Body of pancreas (tissue), 4 donors: ENCODE results near the gene RNU5D-1. TPM values are rescaled to one million over a fixed set of nuclear protein-coding genes. Genes with fewer than 3 reads are reported as not detected.

Experiments
- ATAC-seq: fragments of 150-250 bp; one replicate; pipeline ENCODE4 v1.9.1; 2016
- DNase-seq, 4 donors: peaks; one replicate each; pipeline ENCODE4 v3.0.0-alpha.2; 2019
- H3K27ac ChIP-seq, 4 donors: fragments of 200-600 bp; sonication (generic); 1 replicate in 3 of 4; 2 replicates in 1 of 4; pipeline versions ENCODE4 v1.5.1 to v1.6.1; 2016 to 2019; ENCODE audit warnings: mild to moderate bottlenecking in 1 of 4, mixed read lengths in 1 of 4, moderate library complexity in 1 of 4
- H3K27me3 ChIP-seq, 2 donors: fragments of 200-600 bp; sonication (generic); one replicate each; pipeline ENCODE4 v1.6.0; 2016; ENCODE audit warnings: mild to moderate bottlenecking in 1 of 2
- H3K36me3 ChIP-seq, 2 donors: fragments of 200-600 bp; sonication (generic); replicated peaks in 1 of 2; 2 replicates each; pipeline ENCODE4 v1.5.1; 2016; ENCODE audit warnings: low read depth in 2 of 2; ENCODE audit not compliant: insufficient read depth in 1 of 2
- H3K4me1 ChIP-seq: fragments of 200-600 bp; sonication (generic); one replicate; pipeline ENCODE4 v1.6.0; 2016
- H3K4me3 ChIP-seq, 2 donors: fragments of 200-600 bp; sonication (generic); 1 replicate in 1 of 2; 2 replicates in 1 of 2; pipeline ENCODE4 v1.5.1; 2016 to 2019
- H3K9me3 ChIP-seq, 3 donors: fragments of 200-600 bp; sonication (generic); 1 replicate in 2 of 3; 2 replicates in 1 of 3; pipeline ENCODE4 v1.5.1; 2016
- POLR2A ChIP-seq, 3 donors: fragments of 450-650 bp; IDR thresholded peaks; one replicate each; pipeline ENCODE4 v1.6.1; 2016; ENCODE audit warnings: antibody characterized with exemption in 3 of 3, mild to moderate bottlenecking in 2 of 3
- WGBS, 2 donors: methylation state at CpG; one replicate each; pipeline ENCODE4 v1.1.5; 2017; 5-methylcytosine and 5-hydroxymethylcytosine counted together
- intact Hi-C: fragments of 100-400 bp; cut with DNase I; formaldehyde crosslinking; loops from one replicate; pipeline ENCODE4 v1.15.1; 2023
- total RNA-seq, 2 donors: library from RNA; depleted of rRNA; stranded (reverse); fragments of >200 nt; gene quantifications; one replicate each; pipeline ENCODE4 v1.1.0, GENCODE V29; 2016
- TF ChIP-seq, protein P1 (sequence below), 7 experiments: fragments of 450-650 bp in 4 of 7; fragments of 200-600 bp in 3 of 7; sonication (generic) in 3 of 7; IDR thresholded peaks; one replicate each; pipeline ENCODE4 v1.5.1; 2016 to 2019; ENCODE audit warnings: antibody characterized with exemption in 7 of 7

RNU5D-1 gene
- total RNA-seq, 2 donors from 2014 or later, result not detected

DNA sequence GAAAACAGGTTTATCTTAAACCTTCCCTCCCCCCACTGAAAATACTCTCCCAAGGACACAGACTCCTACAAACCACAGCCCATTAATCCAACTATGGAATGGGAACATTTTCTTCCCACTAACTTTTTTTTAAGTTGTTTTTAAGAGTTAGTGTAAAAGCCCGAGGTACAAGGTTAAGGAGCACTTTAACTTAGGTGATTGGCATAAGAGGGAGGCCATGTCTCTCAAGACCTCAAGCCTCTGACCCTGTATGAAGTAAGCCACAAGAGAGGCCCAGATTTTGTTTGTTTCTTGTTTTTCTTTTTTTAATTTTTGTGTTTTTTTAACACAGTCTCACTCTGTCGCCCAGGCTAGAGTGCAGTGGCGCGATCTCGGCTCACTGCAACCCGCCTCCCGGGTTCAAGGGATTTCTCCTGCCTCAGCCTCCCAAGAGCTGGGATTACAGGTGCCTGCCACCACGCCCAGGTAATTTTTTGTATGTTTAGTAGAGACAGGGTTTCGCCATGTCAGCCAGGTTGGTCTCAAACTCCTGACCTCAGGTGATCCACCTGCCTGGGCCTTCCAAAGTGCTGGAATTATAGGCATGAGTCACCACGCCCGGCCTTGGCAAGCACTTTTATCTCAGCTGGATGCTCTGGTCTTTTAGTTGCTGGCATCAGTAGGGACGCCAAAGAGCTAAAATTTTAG is 42.1 kb downstream of the RNU5D-1 start:
- H3K36me3 ChIP-seq, result no peaks in the 10 kb centered on the region
- no peaks in the 10 kb centered on the region for H3K9me3 ChIP-seq
- no peak overlapping the region for H3K4me3 ChIP-seq
- no peaks in the 10 kb centered on the region for H3K4me1 ChIP-seq
- TF ChIP-seq, protein P1, sequence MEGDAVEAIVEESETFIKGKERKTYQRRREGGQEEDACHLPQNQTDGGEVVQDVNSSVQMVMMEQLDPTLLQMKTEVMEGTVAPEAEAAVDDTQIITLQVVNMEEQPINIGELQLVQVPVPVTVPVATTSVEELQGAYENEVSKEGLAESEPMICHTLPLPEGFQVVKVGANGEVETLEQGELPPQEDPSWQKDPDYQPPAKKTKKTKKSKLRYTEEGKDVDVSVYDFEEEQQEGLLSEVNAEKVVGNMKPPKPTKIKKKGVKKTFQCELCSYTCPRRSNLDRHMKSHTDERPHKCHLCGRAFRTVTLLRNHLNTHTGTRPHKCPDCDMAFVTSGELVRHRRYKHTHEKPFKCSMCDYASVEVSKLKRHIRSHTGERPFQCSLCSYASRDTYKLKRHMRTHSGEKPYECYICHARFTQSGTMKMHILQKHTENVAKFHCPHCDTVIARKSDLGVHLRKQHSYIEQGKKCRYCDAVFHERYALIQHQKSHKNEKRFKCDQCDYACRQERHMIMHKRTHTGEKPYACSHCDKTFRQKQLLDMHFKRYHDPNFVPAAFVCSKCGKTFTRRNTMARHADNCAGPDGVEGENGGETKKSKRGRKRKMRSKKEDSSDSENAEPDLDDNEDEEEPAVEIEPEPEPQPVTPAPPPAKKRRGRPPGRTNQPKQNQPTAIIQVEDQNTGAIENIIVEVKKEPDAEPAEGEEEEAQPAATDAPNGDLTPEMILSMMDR (IDR thresholded peaks at IDR 0.05), result no peak
- TF ChIP-seq POLR2A (IDR thresholded peaks at IDR 0.05), result no peak
- H3K27me3 ChIP-seq, result no peaks in the 10 kb centered on the region
- intact Hi-C loops, result no loop called here
- no peak overlapping the region for H3K27ac ChIP-seq
- ATAC-seq (no peak), DNase-seq (no peak)
- WGBS, 2 donors, result 83 to 84% methylated on average over 12 of the region's 12 CpGs

DNA sequence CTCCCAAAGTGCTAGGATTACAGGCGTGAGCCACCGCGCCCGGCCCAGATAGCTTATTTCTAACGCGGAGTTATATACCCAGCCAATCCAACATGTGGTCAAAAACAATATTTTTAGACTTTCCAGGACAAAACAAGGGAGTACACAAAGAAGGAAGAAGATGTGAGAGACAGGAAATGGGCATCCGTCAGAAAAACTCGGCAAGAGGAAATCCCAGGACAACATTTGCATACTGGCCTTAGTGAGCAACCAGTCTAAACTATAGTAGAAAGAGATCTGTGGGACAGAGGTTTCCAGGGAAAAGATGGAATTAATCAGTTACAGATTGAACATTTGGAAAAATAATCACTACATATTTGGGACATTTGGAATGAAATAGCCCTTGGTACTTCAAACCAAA is 45.1 kb downstream of the RNU5D-1 start:
- TF ChIP-seq, protein P1 (IDR thresholded peaks at IDR 0.05), result no peak
- TF ChIP-seq POLR2A (IDR thresholded peaks at IDR 0.05), result no peak
- no peaks in the 10 kb centered on the region for H3K36me3 ChIP-seq
- no peaks in the 10 kb centered on the region for H3K4me1 ChIP-seq
- H3K4me3 ChIP-seq, result no peak overlapping the region
- intact Hi-C loops, result no loop called here
- ATAC-seq (no peak), DNase-seq (no peak)
- no peak overlapping the region for H3K27ac ChIP-seq
- WGBS, 2 donors, result 83 to 85% methylated on average over 8 of the region's 8 CpGs
- H3K27me3 ChIP-seq, result no peaks in the 10 kb centered on the region
- no peaks in the 10 kb centered on the region for H3K9me3 ChIP-seq

DNA sequence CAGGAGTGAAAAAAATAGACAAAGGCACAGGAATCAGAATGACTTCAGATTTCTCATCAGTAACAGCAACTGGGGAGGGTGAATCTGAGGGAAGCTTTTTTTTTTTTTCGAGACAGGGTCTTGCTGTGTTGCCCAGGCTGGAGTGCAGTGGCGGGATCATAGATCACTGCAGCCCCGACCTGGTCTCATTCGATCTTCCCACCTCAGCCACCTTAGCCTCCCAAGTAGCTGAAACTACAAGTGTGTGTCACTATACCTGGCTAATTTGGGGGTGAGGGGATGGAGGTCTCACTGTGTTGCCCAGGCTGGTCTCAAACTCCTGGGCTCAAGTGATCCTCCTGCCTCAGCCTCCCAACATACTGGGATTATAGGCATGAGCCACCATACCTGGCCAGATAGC is 45.8 kb downstream of the RNU5D-1 start:
- Histone ChIP-seq H3K4me1 (no peaks in the 10 kb centered on the region), H3K4me3 (no peak overlapping the region), H3K27ac (no peak overlapping the region), H3K9me3 (no peaks in the 10 kb centered on the region), H3K36me3 (no peaks in the 10 kb centered on the region), H3K27me3 (no peaks in the 10 kb centered on the region)
- intact Hi-C loops, result no loop called here
- TF ChIP-seq, protein P1 (IDR thresholded peaks at IDR 0.05), result no peak
- no peak for TF ChIP-seq POLR2A (IDR thresholded peaks at IDR 0.05)
- DNase-seq (no peak), ATAC-seq (no peak)
- WGBS, 2 donors, result 86 to 87% methylated on average over 4 of the region's 4 CpGs

DNA sequence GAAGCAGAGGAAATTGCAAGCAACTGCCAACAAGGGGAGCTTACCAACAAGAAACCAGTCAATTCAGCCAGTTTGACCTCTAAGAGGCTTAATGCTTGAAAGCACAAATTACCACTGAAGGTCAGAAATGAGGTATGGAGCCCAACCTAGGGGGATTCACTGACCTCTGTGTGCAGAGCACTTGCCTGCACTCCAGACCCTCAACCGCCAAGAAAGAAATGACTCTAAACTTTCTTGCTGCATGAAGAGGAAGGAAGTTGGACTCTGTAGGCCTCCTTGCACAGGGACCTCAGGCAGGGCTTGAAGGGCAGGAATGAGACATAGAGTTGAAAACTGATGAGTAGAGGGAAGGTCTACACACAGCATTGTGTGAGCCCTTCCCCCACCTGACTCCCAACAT is 46.4 kb downstream of the RNU5D-1 start:
- H3K36me3 ChIP-seq, result no peaks in the 10 kb centered on the region
- TF ChIP-seq POLR2A (IDR thresholded peaks at IDR 0.05), result no peak
- TF ChIP-seq, protein P1 (IDR thresholded peaks at IDR 0.05), result no peak
- DNase-seq (no peak), ATAC-seq (no peak)
- H3K27ac ChIP-seq, result no peak overlapping the region
- no peaks in the 10 kb centered on the region for H3K4me1 ChIP-seq
- H3K27me3 ChIP-seq, result no peaks in the 10 kb centered on the region
- 86 to 90% methylated on average over 1 of the region's 1 CpG for WGBS, 2 donors
- H3K9me3 ChIP-seq, result no peaks in the 10 kb centered on the region
- H3K4me3 ChIP-seq, result no peak overlapping the region
- intact Hi-C loops, result no loop called here

DNA sequence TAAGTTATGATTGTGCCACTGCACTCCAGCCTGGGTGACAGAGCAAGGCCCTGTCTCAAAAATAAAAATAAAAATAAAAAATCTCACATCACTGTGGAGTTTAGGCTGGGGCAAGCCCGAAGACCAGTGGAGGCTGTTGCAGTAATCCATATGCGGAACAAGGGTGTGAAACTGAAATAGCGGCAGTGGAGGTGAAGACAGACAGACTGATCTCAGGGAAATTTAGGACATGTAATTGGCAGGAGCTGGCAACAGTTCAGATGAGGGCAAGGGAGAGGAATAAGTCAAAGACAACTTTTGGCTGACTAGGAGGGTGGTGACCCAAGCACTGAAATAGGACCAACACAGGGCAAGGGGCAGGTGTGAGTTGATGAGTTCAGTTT is 48.1 kb downstream of the RNU5D-1 start:
- H3K36me3 ChIP-seq, result no peaks in the 10 kb centered on the region
- no peaks in the 10 kb centered on the region for H3K4me1 ChIP-seq
- no peak overlapping the region for H3K27ac ChIP-seq
- H3K27me3 ChIP-seq, result no peaks in the 10 kb centered on the region
- 83 to 100% methylated on average over 3 of the region's 3 CpGs for WGBS, 2 donors
- ATAC-seq (no peak), DNase-seq (no peak)
- H3K4me3 ChIP-seq, result no peak overlapping the region
- TF ChIP-seq POLR2A (IDR thresholded peaks at IDR 0.05), result no peak
- TF ChIP-seq, protein P1 (IDR thresholded peaks at IDR 0.05), result no peak
- intact Hi-C loops, result no loop called here
- H3K9me3 ChIP-seq, result no peaks in the 10 kb centered on the region
